SKM-1 treated with dmso at 0.1 percent for 144 hours (cell line): ENCODE measurements around the gene TBC1D10B.
A peak's percentile ranks its signal among the peaks of the same experiment; 100 is the strongest.
"Not testable (repeated sequence)": the region's sequence is repeated elsewhere in the genome, so short reads cannot be mapped to it uniquely, and the experiment has no call there.

ENCODE experiments used
- DNase-seq: peaks from one replicate; lab custom pipeline; 2025; ENCODE audit not compliant: unreplicated experiment; lab: John Stamatoyannopoulos, UW

The TBC1D10B gene

GRCh38 chr16:30337964-30338357, 32.3 kb downstream of the TBC1D10B start:
- DNase-seq: not testable (repeated sequence)

GRCh38 chr16:30335598-30336474, 34.5 kb downstream of the TBC1D10B start:
- no peak for DNase-seq

GRCh38 chr16:30335028-30335597, 35.2 kb downstream of the TBC1D10B start:
- peak; percentile 60 for DNase-seq

- not testable (repeated sequence) for DNase-seq
These were observed 35.8 kb downstream of the TBC1D10B start for GRCh38 chr16:30334473-30334989.

GRCh38 chr16:30324220-30324619, 46.1 kb downstream of the TBC1D10B start:
- DNase-seq: not testable (repeated sequence)

- DNase-seq: not testable (repeated sequence)
These were observed 51.6 kb downstream of the TBC1D10B start for GRCh38 chr16:30318647-30319046.

- not testable (repeated sequence) for DNase-seq
These were observed 59.4 kb downstream of the TBC1D10B start for GRCh38 chr16:30310937-30311336.

- DNase-seq: not testable (repeated sequence)
These were observed 61.0 kb downstream of the TBC1D10B start for GRCh38 chr16:30309255-30309654.
